C4-2B (cell line): ENCODE data around the gene CHAC1.

Experiments
- CTCF ChIP-seq: fragments of 450-650 bp; conservative IDR thresholded peaks from 2 replicates; pipeline ENCODE4 v1.5.1; 2017; ENCODE audit warnings: mild to moderate bottlenecking
- ZFX ChIP-seq: fragments of 450-650 bp; IDR thresholded peaks from 2 replicates; pipeline ENCODE4 v1.6.1; 2017

- TF ChIP-seq ZFX (no peak), CTCF (no peak)
Observed at GRCh38 chr15:40985541-40986330, 32.5 kb downstream of the CHAC1 start.
